ENCODE results near the gene FKBP2. TPM values are rescaled to one million over a fixed set of nuclear protein-coding genes. Genes with fewer than 3 reads are reported as not detected.

The FKBP2 gene
- total and polyA plus RNA-seq, 2 experiments from 2014 or later = 57.7 to 349 TPM

- Histone ChIP-seq H2AFZ (no peak overlapping the region), H3K9me3 (ENCODE audit: low read depth) (no peaks in the 10 kb centered on the region), H3K4me1 (ENCODE audit: insufficient read depth) (no peaks in the 10 kb centered on the region), H3K4me3 (no peak overlapping the region), H3K27me3 (no peaks in the 10 kb centered on the region), H3K4me2 (no peak overlapping the region), H3K79me2 (peaks cover 5% of the 10 kb centered on the region), H3K27ac (no peak overlapping the region), H4K20me1 (ENCODE audit: insufficient read depth, poor library complexity, severe bottlenecking) (no peaks in the 10 kb centered on the region), H3K36me3 (replicated peaks; ENCODE audit: insufficient read depth, low read depth) (no peaks in the 10 kb centered on the region), H3K9me2 (replicated peaks; ENCODE audit: insufficient read depth) (no peaks in the 10 kb centered on the region)
- WGBS (ENCODE audit: low lambda C conversion rate, missing lambda C conversion rate) = 100% methylated on average over 2 of the region's 2 CpGs
- no peak for DNase-seq (ENCODE audit: low spot score)
- TF ChIP-seq CTCF (IDR thresholded peaks at IDR 0.05; ENCODE audit: poor library complexity) (no peak), EZH2phosphoT487 (IDR thresholded peaks at IDR 0.05; ENCODE audit: low read depth, severe bottlenecking, unreplicated experiment) (no peak), EZH2 (IDR thresholded peaks at IDR 0.05; ENCODE audit: borderline replicate concordance) (no peak)
Observed at GRCh38 chr11:64198511-64198910, 42.4 kb upstream of the FKBP2 start.

- Histone ChIP-seq H3K27ac (no peak overlapping the region), H4K20me1 (ENCODE audit: insufficient read depth, poor library complexity, severe bottlenecking) (no peaks in the 10 kb centered on the region), H2AFZ (no peak overlapping the region), H3K4me3 (no peak overlapping the region), H3K79me2 (no peaks in the 10 kb centered on the region), H3K9me2 (replicated peaks; ENCODE audit: insufficient read depth) (no peaks in the 10 kb centered on the region), H3K36me3 (replicated peaks; ENCODE audit: insufficient read depth, low read depth) (no peaks in the 10 kb centered on the region), H3K9me3 (ENCODE audit: low read depth) (no peaks in the 10 kb centered on the region), H3K27me3 (no peaks in the 10 kb centered on the region), H3K4me2 (no peak overlapping the region), H3K4me1 (ENCODE audit: insufficient read depth) (no peaks in the 10 kb centered on the region)
- no peak for DNase-seq (ENCODE audit: low spot score)
- TF ChIP-seq EZH2phosphoT487 (IDR thresholded peaks at IDR 0.05; ENCODE audit: low read depth, severe bottlenecking, unreplicated experiment) (no peak), CTCF (IDR thresholded peaks at IDR 0.05; ENCODE audit: poor library complexity) (no peak), EZH2 (IDR thresholded peaks at IDR 0.05; ENCODE audit: borderline replicate concordance) (no peak)
- 82% methylated on average over 3 of the region's 3 CpGs for WGBS (ENCODE audit: low lambda C conversion rate, missing lambda C conversion rate)
Observed at GRCh38 chr11:64201543-64201942, 39.4 kb upstream of the FKBP2 start.

GRCh38 chr11:64202992-64203391 is 37.9 kb upstream of the FKBP2 start:
- H3K9me3 ChIP-seq (ENCODE audit: low read depth) = no peaks in the 10 kb centered on the region
- H3K79me2 ChIP-seq = no peaks in the 10 kb centered on the region
- H3K4me2 ChIP-seq = no peak overlapping the region
- H4K20me1 ChIP-seq (ENCODE audit: insufficient read depth, poor library complexity, severe bottlenecking) = no peaks in the 10 kb centered on the region
- H3K4me1 ChIP-seq (ENCODE audit: insufficient read depth) = no peaks in the 10 kb centered on the region
- no peak for DNase-seq (ENCODE audit: low spot score)
- no peak for TF ChIP-seq EZH2 (IDR thresholded peaks at IDR 0.05; ENCODE audit: borderline replicate concordance)
- TF ChIP-seq CTCF (IDR thresholded peaks at IDR 0.05; ENCODE audit: poor library complexity) = no peak
- no peak for TF ChIP-seq EZH2phosphoT487 (IDR thresholded peaks at IDR 0.05; ENCODE audit: low read depth, severe bottlenecking, unreplicated experiment)
- H3K27ac ChIP-seq = no peak overlapping the region
- no peak overlapping the region for H3K4me3 ChIP-seq
- no peaks in the 10 kb centered on the region for H3K27me3 ChIP-seq
- WGBS (ENCODE audit: low lambda C conversion rate, missing lambda C conversion rate) = 96% methylated on average over 9 of the region's 9 CpGs
- H3K36me3 ChIP-seq (replicated peaks; ENCODE audit: insufficient read depth, low read depth) = no peaks in the 10 kb centered on the region
- no peak overlapping the region for H2AFZ ChIP-seq
- no peaks in the 10 kb centered on the region for H3K9me2 ChIP-seq (replicated peaks; ENCODE audit: insufficient read depth)

All from hepatocyte (in vitro differentiated cells).